ENCODE data around the gene PURA.

The PURA gene

GRCh38 chr5:140103154-140103553 is 10.8 kb upstream of the PURA start:
- H3K9me3 ChIP-seq (ENCODE audit: control extremely low read depth in 1 of 5, control insufficient read depth in 4 of 5, insufficient read depth in 2 of 5, low read depth in 1 of 5, low read length in 4 of 5): no peaks in the 10 kb centered on the region
- CTCF ChIA-PET: interaction anchor here (0.8 to 1.3 kb wide), 3 partner anchors 9 to 25 kb away, joined by 3 to 4 read pairs (median 3); no protein-coding TSS in a partner anchor
- 29% methylated on average over 1 of the region's 1 CpG for WGBS (ENCODE audit: insufficient coverage)

GRCh38 chr5:140104100-140104499 is 9.8 kb upstream of the PURA start:
- peaks cover 3 to 25% (median 21%) of the 10 kb centered on the region in 4 experiments for H3K4me1 ChIP-seq (ENCODE audit: control extremely low read depth in 1 of 4, control insufficient read depth in 4 of 4, insufficient read depth in 4 of 4, low read length in 3 of 4)
- H3K4me3 ChIP-seq (ENCODE audit: control insufficient read depth in 1 of 7, extremely low read depth in 1 of 7, insufficient read depth in 4 of 7, low read depth in 2 of 7, low read length in 6 of 7): no peak overlapping the region
- POLR2A ChIA-PET: no interaction called here
- WGBS (ENCODE audit: insufficient coverage): no CpG with 5 or more reads among the region's 1 CpG
- DNase-seq: no peak
- CTCF ChIA-PET: interaction anchor here (1.3 to 2.1 kb wide), 3 partner anchors 11 to 38 kb away, joined by 3 to 12 read pairs (median 9); no protein-coding TSS in a partner anchor
- H3K27ac ChIP-seq (ENCODE audit: insufficient read depth in 1 of 2, low read depth in 1 of 2, low read length in 2 of 2, poor library complexity in 1 of 2, severe bottlenecking in 2 of 2): no peak overlapping the region
- H3K9me3 ChIP-seq (ENCODE audit: control extremely low read depth in 1 of 5, control insufficient read depth in 4 of 5, insufficient read depth in 2 of 5, low read depth in 1 of 5, low read length in 4 of 5): no peaks in the 10 kb centered on the region
- H3K36me3 ChIP-seq (ENCODE audit: control insufficient read depth in 4 of 4, insufficient read depth in 4 of 4, low read length in 3 of 4): no peaks in the 10 kb centered on the region
- peaks cover 5 to 21% (median 12%) of the 10 kb centered on the region in 5 experiments for H3K27me3 ChIP-seq (replicated peaks in 2 of 5; ENCODE audit: control insufficient read depth in 4 of 5, insufficient read depth in 5 of 5, low read length in 4 of 5)

More at GRCh38 chr5:140103154-140103553, 10.8 kb upstream of the PURA start:
- H3K27me3 ChIP-seq (replicated peaks in 2 of 5; ENCODE audit: control insufficient read depth in 4 of 5, insufficient read depth in 5 of 5, low read length in 4 of 5): peaks cover 0 to 15% (median 3%) of the 10 kb centered on the region in 5 experiments
- no peak overlapping the region for H3K27ac ChIP-seq (ENCODE audit: insufficient read depth in 1 of 2, low read depth in 1 of 2, low read length in 2 of 2, poor library complexity in 1 of 2, severe bottlenecking in 2 of 2)
- no peak for DNase-seq
- no peak overlapping the region for H3K4me3 ChIP-seq (ENCODE audit: control insufficient read depth in 1 of 7, extremely low read depth in 1 of 7, insufficient read depth in 4 of 7, low read depth in 2 of 7, low read length in 6 of 7)
- H3K4me1 ChIP-seq (ENCODE audit: control extremely low read depth in 1 of 4, control insufficient read depth in 4 of 4, insufficient read depth in 4 of 4, low read length in 3 of 4): peaks cover under 1 to 16% (median 13%) of the 10 kb centered on the region in 4 experiments
- POLR2A ChIA-PET: no interaction called here
- H3K36me3 ChIP-seq (ENCODE audit: control insufficient read depth in 4 of 4, insufficient read depth in 4 of 4, low read length in 3 of 4): no peaks in the 10 kb centered on the region

GRCh38 chr5:140106101-140106500 is 7.8 kb upstream of the PURA start:
- Histone ChIP-seq H3K27ac (ENCODE audit: insufficient read depth in 1 of 2, low read depth in 1 of 2, low read length in 2 of 2, poor library complexity in 1 of 2, severe bottlenecking in 2 of 2) (no peak overlapping the region), H3K36me3 (ENCODE audit: control insufficient read depth in 4 of 4, insufficient read depth in 4 of 4, low read length in 3 of 4) (no peaks in the 10 kb centered on the region), H3K4me1 (ENCODE audit: control extremely low read depth in 1 of 4, control insufficient read depth in 4 of 4, insufficient read depth in 4 of 4, low read length in 3 of 4) (peaks cover 3 to 27% (median 22%) of the 10 kb centered on the region in 4 experiments), H3K27me3 (replicated peaks in 2 of 5; ENCODE audit: control insufficient read depth in 4 of 5, insufficient read depth in 5 of 5, low read length in 4 of 5) (peaks cover 12 to 36% (median 19%) of the 10 kb centered on the region in 5 experiments), H3K4me3 (ENCODE audit: control insufficient read depth in 1 of 7, extremely low read depth in 1 of 7, insufficient read depth in 4 of 7, low read depth in 2 of 7, low read length in 6 of 7) (no peak overlapping the region), H3K9me3 (ENCODE audit: control extremely low read depth in 1 of 5, control insufficient read depth in 4 of 5, insufficient read depth in 2 of 5, low read depth in 1 of 5, low read length in 4 of 5) (no peaks in the 10 kb centered on the region)
- POLR2A ChIA-PET: interaction anchor here (0.6 to 1.2 kb wide), 2 partner anchors 9 to 227 kb away, joined by 3 read pairs; no protein-coding TSS in a partner anchor
- 67% methylated on average over 1 of the region's 5 CpGs for WGBS (ENCODE audit: insufficient coverage)
- peak in 1 of 3 donors; percentile 15 for DNase-seq
- CTCF ChIA-PET: interaction anchor here (0.7 to 3.0 kb wide), 9 partner anchors 9 to 53 kb away, joined by 3 to 19 read pairs (median 4); no protein-coding TSS in a partner anchor

DNA sequence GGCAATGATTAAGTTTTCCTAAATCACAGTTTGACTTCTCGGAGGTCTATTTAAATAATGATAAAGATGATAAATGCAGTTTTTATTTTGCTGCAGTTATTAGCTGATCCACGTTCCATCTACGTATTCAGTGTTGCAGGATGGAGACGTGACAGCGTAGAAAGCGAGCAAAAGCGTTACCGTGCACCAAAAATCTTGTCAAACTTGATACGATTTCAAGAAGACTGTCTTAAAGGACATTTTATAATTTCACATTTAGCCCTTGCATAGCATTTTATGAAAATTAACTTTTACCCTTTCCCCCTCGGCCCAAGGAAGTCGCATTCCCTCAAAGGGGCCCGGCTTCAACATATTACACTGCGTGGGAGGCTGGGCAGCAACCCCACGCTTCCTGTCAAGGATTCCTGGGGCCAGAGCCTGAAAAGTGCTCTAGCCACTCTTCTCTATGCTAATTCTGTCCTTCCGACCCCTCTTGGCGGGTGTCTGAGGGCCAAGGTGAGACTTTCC is 7.1 kb upstream of the PURA start:
- no peaks in the 10 kb centered on the region for H3K36me3 ChIP-seq (ENCODE audit: control insufficient read depth in 4 of 4, insufficient read depth in 4 of 4, low read length in 3 of 4)
- peaks cover 12 to 33% (median 23%) of the 10 kb centered on the region in 5 experiments for H3K27me3 ChIP-seq (replicated peaks in 2 of 5; ENCODE audit: control insufficient read depth in 4 of 5, insufficient read depth in 5 of 5, low read length in 4 of 5)
- ChIA-PET CTCF (interaction anchor here (1.9 to 3.0 kb wide), 4 partner anchors 12 to 39 kb away, joined by 4 to 19 read pairs (median 12); no protein-coding TSS in a partner anchor), POLR2A (no interaction called here)
- DNase-seq: no peak
- H3K4me1 ChIP-seq (ENCODE audit: control extremely low read depth in 1 of 4, control insufficient read depth in 4 of 4, insufficient read depth in 4 of 4, low read length in 3 of 4): peaks cover 3 to 33% (median 27%) of the 10 kb centered on the region in 4 experiments
- no peaks in the 10 kb centered on the region for H3K9me3 ChIP-seq (ENCODE audit: control extremely low read depth in 1 of 5, control insufficient read depth in 4 of 5, insufficient read depth in 2 of 5, low read depth in 1 of 5, low read length in 4 of 5)
- H3K27ac ChIP-seq (ENCODE audit: insufficient read depth in 1 of 2, low read depth in 1 of 2, low read length in 2 of 2, poor library complexity in 1 of 2, severe bottlenecking in 2 of 2): peak overlapping the region; percentile 53 to 91
- peak overlapping the region; percentile 51 to 86 (median 67) for H3K4me3 ChIP-seq (ENCODE audit: control insufficient read depth in 1 of 7, extremely low read depth in 1 of 7, insufficient read depth in 4 of 7, low read depth in 2 of 7, low read length in 6 of 7)
- 54% methylated on average over 16 of the region's 16 CpGs for WGBS (ENCODE audit: insufficient coverage)

- 0% methylated on average over 54 of the region's 88 CpGs for WGBS (ENCODE audit: insufficient coverage)
- Histone ChIP-seq H3K9me3 (ENCODE audit: control extremely low read depth in 1 of 5, control insufficient read depth in 4 of 5, insufficient read depth in 2 of 5, low read depth in 1 of 5, low read length in 4 of 5) (no peaks in the 10 kb centered on the region), H3K4me1 (ENCODE audit: control extremely low read depth in 1 of 4, control insufficient read depth in 4 of 4, insufficient read depth in 4 of 4, low read length in 3 of 4) (peaks cover 3 to 40% (median 32%) of the 10 kb centered on the region in 4 experiments), H3K36me3 (ENCODE audit: control insufficient read depth in 4 of 4, insufficient read depth in 4 of 4, low read length in 3 of 4) (no peaks in the 10 kb centered on the region), H3K27ac (ENCODE audit: insufficient read depth in 1 of 2, low read depth in 1 of 2, low read length in 2 of 2, poor library complexity in 1 of 2, severe bottlenecking in 2 of 2) (peak overlapping the region; percentile 53 to 91), H3K4me3 (ENCODE audit: control insufficient read depth in 1 of 7, extremely low read depth in 1 of 7, insufficient read depth in 4 of 7, low read depth in 2 of 7, low read length in 6 of 7) (peak overlapping the region; percentile 51 to 86 (median 67)), H3K27me3 (replicated peaks in 2 of 5; ENCODE audit: control insufficient read depth in 4 of 5, insufficient read depth in 5 of 5, low read length in 4 of 5) (peaks cover 17 to 40% (median 28%) of the 10 kb centered on the region in 5 experiments)
- peak; percentile 93 to 97 (median 95) for DNase-seq
- ChIA-PET CTCF (interaction anchor here (0.5 to 3.0 kb wide), 5 partner anchors 11 to 1241 kb away, joined by 3 to 19 read pairs (median 4); no protein-coding TSS in a partner anchor), POLR2A (no interaction called here)
These were observed 6.4 kb upstream of the PURA start for GRCh38 chr5:140107312-140108092.

DNA sequence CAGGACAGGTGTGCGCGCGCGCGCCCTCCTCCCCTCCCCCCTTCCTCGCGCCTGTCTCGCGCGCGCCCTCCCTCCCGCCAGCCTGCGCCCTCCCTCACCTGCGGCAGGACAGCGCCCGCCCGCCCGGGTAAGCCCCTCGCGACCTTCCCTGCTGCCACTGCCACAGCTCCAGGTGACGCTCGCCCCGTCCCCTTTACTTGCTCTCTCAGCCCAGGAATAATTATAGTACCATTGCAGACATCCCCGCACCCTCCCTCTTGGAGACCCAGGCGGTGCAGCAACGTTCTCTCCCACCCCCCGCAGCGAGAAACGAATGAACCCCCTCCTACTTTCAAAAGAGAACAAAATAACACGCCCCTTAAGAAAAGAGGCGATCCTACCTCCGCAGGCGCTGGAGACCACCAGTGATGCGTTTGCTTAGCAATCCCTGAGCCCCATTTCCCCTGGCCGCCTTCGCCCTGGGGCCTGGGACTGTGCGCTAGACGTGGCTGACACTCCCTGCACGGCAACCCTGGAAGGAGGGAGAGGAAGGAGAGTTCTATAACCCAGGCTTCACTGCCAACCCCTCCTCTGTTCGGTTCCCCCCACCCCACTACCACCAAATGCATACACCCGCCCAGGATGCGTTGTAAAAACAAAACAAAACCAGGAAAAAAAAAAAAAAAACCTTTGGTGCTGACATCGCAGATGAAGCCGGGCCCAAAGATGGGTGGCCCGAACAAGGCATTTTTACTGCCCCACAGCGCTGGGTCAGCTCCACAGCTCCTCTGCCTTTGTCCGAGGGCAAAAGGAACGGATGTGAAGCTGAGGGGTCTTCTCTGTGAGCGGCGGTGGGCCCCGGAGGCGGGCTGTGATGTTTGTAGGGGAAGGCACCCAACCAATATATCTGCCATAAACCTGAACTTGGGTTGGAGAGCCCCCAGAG is 5.6 kb upstream of the PURA start:
- Histone ChIP-seq H3K4me1 (ENCODE audit: control extremely low read depth in 1 of 4, control insufficient read depth in 4 of 4, insufficient read depth in 4 of 4, low read length in 3 of 4) (peaks cover 3 to 48% (median 38%) of the 10 kb centered on the region in 4 experiments), H3K36me3 (ENCODE audit: control insufficient read depth in 4 of 4, insufficient read depth in 4 of 4, low read length in 3 of 4) (no peaks in the 10 kb centered on the region), H3K9me3 (ENCODE audit: control extremely low read depth in 1 of 5, control insufficient read depth in 4 of 5, insufficient read depth in 2 of 5, low read depth in 1 of 5, low read length in 4 of 5) (no peaks in the 10 kb centered on the region), H3K27ac (ENCODE audit: insufficient read depth in 1 of 2, low read depth in 1 of 2, low read length in 2 of 2, poor library complexity in 1 of 2, severe bottlenecking in 2 of 2) (peak overlapping the region in 1 of 2 experiments; percentile 8), H3K4me3 (ENCODE audit: control insufficient read depth in 1 of 7, extremely low read depth in 1 of 7, insufficient read depth in 4 of 7, low read depth in 2 of 7, low read length in 6 of 7) (peak overlapping the region; percentile 51 to 86 (median 67)), H3K27me3 (replicated peaks in 2 of 5; ENCODE audit: control insufficient read depth in 4 of 5, insufficient read depth in 5 of 5, low read length in 4 of 5) (peaks cover 17 to 48% (median 30%) of the 10 kb centered on the region in 5 experiments)
- DNase-seq: peak in 1 of 3 donors; percentile 20
- WGBS (ENCODE audit: insufficient coverage): 2% methylated on average over 31 of the region's 52 CpGs
- CTCF ChIA-PET: interaction anchor here (0.5 to 3.0 kb wide), 7 partner anchors 10 to 1242 kb away, joined by 3 to 19 read pairs (median 4); no protein-coding TSS in a partner anchor
- POLR2A ChIA-PET: interaction anchor here (0.6 kb wide), 1 partner anchor 107 kb away, joined by 4 read pairs; no protein-coding TSS in a partner anchor

Data from common myeloid progenitor, CD34-positive (primary cell).